ENCODE data around the gene ZKSCAN8.

GRCh38 chr6:28207510-28208110 is 65.9 kb downstream of the ZKSCAN8 start:
- no peak for TF ChIP-seq CTCF (IDR thresholded peaks at IDR 0.05)
- TF ChIP-seq POLR2A (IDR thresholded peaks at IDR 0.05), result no peak
